NCI-H1694 (cell line): ENCODE results near the gene PMEPA1.

ENCODE experiments used
- DNase-seq: peaks from one replicate; lab custom pipeline; 2025; lab: John Stamatoyannopoulos, UW

PMEPA1 gene

DNA sequence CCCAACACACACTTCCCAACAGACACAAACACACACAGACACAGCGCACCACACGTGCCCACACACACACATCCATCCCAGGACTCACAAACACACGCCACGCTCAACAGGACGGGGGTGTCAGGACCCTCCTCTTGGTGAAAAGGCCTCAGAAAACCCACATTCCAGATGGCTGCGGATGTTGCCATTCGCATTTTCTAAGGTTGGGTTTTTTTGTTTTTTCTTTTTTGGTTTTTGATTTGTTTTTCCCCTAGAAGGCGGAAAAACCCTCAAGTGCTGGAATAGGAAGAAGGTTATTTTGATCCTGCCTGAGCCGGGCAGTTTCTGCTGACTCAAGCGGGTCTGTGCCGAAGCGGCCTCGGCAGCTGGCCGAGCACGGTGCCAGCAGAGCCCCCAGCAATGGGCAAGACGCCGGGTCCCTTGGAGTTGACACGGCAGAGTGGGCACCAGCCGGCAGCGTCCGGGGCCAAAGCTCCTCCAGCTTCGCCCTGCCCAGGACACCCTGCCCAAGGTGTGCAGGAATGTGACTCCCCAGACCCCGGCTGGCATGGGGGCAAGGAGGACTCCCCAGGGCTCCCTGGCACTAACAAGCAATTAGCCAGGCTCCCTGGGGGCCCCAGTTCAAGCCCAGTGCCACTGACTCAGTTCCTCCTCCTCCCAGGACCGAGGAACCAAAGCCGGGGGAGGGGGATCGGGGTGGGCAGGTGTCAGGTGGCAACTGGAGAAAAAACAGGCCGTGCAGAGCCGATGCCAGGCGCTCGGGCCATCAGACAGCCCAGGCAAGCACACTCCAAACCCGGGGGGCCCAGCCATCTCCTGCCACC is 48.7 kb downstream of the PMEPA1 start:
- DNase-seq = no peak

DNA sequence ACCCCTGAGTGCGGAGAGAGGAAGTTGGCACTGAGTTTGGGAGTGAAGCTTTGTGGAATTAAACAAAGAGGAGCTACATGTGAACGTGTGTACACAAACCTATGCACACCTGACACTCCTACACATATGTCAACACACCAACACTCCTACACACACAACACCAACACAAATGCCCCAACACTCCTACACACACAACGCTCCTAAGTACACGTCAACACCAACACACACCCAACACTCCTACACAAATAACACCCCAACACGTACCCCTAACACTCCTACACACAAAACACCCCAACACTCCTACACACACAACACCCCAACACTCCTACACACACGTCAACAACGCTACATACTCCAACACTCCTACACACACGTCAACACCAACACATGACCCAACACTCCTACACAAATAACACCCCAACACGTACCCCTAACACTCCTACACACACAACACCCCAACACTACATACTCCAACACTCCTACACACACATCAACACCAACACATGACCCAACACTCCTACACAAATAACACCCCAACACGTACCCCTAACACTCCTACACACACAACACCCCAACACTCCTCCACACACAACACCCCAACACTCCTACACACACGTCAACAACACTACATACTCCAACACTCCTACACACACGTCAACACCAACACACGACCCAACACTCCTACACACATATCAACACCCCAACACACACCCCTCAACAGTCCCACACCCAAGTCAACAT is 49.5 kb downstream of the PMEPA1 start:
- DNase-seq = no peak

DNA sequence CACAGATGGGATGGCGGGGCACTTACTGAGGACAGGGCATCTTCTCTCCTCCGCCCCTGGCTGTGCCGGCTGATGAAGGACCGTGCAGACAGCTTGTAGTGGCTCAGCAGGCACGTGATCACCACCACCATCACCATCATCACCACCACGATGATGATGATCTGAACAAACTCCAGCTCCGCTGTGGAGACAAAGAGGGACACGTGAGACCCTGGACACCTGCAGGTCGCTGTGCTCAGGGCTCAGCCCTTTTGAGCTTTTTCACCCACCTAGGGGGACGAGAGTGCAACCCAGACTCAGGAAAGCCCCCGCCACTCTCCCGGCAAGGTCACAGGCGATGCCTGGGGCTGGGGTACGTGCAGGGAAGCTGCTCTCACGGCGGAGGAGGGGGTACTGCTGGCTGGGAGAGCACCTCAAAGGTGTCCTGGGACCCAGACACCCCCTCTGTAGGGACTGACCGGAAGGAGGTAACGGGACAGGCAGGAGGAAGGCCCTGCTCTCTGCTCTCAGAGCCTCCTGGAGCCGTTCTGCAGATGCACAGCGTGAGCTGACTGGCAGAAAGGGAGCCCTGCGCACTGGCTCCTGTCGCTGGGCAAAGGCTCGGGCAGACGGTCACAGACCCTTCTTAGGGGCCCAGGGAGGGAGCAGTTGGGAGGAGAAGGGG is 50.2 kb downstream of the PMEPA1 start:
- DNase-seq = no peak

DNA sequence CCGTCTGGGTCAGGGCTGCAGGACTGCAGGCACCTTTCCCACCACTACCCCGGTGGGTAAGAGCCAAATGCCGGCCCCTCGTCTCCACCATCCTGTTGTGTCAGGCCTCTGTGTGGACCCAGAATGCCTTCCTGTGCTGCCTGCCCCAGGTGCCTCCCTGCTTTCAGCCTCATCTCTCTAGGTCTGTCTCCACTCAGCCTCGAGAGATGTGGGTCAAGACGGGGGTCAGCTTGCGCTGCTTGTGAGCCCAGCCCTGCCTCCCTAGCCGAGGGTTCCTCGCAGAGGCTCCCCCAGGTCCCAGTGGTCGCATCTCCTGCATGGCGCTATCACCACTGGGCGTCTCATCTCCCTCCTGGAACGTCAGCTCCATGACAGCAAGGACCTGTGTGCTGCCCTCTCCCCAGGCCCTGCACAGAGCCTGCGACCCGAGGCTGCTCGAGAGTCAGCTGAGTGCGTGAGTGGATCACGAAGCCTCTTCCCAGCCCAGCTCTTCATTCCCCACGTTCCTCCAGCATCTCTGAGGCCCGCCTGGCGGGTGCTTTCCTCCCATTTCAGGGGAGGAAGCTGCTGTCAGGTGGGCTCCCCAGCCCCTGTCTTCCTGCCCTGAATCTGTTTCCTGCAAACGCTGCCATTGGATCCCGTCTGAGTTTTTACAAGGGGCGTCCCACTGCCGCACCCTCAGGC is 50.8 kb downstream of the PMEPA1 start:
- DNase-seq = no peak

DNA sequence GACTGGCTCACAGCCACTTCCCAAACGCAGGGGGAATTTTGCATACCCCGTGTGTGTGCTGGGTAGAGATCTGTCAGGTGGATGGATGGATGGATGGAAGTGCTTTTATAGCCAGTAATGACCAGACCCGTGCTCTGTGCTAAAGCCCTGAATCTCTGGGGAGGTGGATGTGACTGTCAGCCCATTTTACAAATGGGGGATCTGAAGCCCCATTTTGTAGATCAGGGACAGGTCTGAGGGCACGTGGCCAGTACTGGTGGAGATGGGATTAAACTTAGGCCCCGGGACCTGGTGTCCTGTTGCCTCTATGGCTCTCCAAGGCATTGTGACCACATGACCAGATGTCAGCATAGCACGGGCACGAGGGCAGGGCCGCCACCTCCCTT is 51.4 kb downstream of the PMEPA1 start:
- no peak for DNase-seq

DNA sequence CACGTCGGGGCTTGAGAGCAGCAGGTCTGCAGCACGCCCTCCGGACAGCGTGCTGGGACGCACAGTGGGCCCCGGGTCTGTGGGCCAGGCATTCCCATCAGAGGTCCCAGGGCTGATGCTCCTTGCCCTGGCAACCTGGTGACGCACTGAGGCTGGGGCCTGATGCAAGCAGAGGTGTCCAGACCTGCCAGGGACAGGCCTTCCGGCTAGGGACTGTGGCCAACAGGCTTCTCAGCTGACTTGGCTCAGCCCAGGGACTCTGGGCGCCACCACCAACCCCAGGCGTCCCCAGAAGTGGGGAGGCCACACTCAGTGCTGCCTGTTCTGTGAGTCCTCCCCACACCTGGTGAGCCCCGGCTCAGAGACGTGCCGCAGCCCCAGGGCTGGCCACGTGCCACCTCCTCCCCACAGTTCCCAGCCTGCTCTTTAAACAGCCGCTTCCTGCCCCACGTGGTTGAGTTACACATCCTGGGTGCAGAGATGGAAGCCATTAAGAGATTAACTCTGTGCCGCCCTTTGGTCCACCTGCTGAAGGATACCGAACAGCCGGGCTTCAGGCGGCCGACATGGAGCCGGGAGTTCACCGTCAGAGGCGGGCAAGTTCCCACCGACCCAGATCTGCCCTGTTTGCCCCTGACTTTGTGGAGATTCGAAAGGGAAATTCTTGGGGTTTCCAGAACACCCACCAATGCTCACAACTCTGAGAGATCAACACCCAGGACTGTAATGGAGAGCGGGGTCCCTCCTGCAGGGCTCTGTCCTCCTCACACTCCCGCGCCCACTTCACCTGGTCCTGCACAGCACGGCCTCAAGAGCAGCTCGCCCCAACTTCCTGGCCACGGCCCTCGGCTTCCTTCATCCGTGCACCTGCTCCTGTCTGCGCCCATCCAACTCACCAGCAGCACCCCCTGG is 52.0 kb downstream of the PMEPA1 start:
- DNase-seq = no peak

DNA sequence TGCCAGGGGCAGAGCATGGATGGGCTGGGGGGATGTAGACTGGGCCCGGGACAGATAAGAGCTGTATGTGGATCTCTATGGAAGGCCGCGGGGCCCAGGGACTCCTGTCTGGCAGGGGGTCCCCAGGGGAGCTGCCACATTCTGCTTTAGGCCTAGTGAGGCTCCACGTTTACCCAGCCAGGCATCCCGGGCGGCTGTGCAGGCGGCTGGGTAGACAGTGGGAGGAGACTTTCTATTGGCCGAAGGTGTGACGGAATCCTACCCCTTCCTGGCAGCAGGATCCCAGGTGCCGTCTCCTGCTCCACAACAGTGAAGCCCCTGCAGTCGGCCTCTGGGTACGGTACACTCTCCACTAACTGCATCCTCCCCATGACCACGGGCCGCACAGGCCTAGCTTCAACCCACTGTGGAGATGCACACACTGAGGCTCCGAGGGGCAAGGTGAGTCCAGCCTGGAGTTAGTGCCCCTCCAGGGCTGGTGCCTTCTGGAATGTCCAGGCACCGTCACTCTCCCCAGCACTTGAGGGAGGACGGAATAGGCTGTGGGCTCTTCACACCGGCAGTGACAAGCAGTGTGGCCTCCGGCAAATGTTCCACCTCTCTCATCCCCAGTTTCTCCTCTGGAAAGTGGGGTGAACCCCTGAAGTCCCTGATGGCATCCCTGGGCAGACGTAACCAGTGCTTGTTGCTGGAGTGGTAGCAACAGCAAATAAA is 52.8 kb downstream of the PMEPA1 start:
- no peak for DNase-seq

DNA sequence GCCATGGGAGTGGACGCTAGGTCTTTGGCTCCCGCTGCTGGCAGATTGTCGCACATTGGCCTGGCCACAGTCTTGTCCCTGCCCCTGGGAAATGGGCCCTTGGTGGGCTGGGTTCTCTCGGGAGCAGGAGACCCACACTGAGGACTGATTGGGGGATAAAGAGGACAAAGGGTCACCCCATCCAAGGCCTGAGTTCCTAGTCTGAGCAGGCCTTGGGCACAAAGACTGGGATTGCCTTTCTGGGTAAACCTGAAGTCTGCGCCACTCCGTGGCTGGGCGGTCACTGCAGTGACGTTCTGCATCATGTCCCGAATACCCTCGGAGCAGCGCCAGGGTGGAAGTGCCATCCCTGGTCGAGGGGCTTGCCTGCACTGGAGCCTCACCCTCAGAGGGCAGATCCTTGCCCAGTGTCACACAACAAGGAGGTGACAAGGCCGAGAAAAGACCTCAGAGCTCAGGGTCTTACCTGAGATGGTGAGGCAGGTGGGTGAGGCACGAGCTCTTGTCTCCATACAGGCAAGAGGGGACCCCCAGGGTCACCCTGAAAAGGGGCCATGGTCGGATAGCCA is 53.5 kb downstream of the PMEPA1 start:
- DNase-seq = no peak

DNA sequence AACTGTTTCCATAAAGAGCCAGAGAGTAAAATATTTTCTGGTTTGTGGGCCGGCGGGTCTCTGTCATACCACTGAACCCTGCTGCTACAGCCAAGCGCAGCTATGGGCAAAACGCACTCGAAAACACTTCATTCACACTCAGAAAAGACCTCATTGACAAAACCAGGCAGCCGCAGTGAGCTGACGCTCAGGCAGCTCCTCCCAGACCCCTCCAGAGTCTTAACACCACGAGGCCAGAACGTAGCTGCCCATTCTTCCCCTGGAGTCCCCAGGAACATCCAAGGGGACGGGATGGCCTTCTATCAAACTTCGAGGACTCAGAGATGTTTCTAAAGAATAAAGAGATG is 54.0 kb downstream of the PMEPA1 start:
- DNase-seq = no peak

DNA sequence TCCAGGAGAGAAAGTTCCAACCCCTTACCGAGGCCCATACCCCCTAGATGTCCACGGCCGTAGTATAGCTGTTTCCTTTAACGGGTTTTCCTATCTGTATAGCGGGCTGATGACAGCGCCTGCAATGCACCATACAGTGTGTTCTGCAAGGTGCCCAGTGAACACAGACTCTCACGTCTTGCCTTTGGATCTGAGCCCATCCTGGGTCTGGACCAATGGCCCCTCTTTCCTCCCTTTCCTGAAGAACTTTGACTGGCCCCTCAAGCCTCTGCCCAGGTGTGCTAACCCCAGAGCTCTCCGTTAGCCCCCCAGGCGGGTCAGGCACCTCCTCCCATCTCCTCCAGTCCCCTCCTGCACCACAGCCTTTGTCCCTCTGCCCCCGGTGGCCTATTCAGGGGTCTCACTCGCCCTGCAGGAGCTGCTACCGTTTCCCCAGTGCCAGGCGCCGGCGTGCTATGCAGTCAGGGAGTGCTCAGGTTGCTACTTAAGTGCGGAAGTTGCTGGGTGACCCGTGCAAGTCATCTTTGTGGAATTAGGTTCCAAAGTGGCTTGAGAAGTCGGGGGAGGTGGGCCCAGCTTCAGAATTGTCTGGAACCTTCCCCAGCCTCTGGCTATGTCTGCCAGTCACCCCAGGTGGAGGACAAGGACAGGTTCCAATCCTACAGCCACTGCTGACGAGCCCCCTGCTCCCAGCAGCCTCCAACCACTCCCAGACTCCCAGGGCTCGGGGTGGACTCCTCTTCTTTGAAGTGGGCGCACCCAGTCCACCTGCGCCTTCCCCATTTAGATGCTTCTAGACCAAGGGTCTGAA is 54.6 kb downstream of the PMEPA1 start:
- DNase-seq = no peak

DNA sequence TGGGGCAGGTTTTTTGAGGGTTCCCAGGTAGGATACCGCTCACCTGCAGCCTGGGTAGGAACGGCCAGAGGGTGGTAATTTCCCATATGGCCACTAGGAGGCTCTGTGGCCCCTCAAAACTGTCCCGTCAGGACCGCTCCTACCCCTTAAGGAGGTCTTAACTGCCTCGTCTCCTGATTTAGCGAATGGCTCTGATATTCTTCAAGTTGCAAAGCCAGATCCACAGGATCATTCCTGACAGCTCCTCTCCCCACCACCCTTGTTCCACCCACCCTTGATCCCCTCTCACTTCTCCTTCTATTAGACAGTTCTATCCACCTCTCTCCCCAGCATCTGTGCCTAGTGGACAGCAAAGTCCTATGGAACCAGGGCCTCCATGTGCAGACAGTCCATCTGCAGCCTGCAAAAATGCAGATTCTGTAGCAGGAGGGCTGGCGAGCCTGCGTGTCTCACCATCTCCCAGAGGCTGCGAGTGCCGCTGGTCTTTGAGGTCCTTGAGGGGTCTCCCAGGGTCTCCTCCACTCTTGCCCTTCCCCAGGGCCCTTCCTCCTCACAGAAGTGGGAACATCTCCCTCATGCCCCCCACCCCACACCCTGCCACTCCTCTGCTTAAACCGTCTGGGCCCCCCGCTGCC is 55.3 kb downstream of the PMEPA1 start:
- DNase-seq = peak; percentile 19

DNA sequence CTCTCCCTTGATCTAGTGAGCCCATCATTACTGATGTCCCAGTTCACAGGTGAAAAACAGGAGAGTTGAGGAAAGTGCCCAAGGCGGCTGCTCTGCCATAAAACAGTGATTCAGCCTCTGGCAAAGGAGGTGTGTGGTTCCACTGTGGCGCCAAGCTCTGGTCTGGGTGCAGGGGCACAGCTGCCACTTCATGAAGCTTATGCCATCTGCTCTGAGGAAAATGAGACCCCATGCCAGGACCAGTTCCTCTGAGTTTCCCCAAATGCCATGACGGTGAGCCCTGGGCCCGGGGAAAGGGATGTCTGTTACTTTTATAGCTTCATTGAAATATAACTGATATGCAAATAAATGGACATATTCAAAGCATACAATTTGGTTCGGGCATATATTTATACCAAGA is 55.9 kb downstream of the PMEPA1 start:
- peak; percentile 51 for DNase-seq

DNA sequence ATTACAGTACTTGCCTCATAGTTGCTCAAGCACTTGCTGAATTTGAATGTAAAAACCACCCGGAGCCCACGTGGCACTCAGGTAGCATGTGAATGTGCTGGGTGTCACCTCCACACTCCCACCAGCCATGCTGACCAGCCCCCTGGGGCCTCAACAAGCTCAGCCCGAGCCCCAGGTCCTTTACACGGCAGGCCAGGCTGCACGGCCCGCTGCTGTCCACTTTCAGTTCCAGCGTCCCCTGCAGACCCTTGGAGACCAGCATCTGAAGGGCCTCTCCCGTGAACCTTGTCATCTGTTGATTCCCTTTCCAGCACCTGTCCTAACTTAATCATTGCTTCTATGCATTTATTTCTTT is 56.3 kb downstream of the PMEPA1 start:
- DNase-seq = no peak

DNA sequence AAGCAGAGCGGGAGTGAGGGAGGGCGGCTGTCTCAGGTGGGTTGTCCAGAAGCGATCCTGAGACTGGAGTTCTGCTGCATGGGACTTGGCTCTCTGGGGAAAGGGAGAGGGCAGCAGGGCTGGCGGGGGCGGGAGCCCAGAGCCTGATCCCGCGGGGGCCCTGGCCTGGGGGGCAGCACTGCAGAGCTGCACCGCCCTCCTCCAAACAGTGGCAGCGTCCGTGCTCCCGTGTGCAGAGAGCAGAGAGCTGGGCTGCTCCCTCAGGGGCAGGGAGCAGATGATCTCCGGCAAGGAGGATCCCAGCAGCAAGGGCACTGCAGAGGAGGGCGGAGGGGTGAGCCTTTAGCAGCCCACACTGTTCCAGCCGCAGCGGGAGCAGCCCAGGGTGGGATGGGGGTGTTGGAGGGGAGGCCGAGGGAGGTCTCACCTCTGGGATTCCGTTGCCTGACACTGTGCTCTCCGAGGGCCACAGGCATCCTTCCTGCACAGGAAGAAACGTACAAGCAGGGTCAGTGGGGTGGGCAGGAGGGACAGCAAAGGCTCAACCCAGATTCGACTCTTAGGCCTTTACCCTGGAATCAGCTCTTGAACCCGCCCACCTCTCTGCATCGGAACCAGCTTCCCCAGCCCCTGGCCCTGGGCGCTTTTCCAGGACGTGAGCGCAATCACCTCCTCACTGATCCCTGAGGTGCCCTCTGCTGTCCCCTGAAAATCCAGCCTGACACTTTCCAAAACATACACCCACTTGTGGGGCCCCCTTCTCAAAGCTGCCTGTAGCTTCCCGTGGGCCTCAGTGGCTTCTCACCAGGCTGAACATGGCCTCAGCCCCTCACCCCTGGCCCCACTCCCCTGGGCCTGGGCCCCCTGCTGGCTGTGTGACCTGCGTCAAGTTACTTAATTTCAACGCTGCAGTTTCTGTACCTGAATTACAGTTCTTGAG is 56.9 kb downstream of the PMEPA1 start:
- DNase-seq = no peak

DNA sequence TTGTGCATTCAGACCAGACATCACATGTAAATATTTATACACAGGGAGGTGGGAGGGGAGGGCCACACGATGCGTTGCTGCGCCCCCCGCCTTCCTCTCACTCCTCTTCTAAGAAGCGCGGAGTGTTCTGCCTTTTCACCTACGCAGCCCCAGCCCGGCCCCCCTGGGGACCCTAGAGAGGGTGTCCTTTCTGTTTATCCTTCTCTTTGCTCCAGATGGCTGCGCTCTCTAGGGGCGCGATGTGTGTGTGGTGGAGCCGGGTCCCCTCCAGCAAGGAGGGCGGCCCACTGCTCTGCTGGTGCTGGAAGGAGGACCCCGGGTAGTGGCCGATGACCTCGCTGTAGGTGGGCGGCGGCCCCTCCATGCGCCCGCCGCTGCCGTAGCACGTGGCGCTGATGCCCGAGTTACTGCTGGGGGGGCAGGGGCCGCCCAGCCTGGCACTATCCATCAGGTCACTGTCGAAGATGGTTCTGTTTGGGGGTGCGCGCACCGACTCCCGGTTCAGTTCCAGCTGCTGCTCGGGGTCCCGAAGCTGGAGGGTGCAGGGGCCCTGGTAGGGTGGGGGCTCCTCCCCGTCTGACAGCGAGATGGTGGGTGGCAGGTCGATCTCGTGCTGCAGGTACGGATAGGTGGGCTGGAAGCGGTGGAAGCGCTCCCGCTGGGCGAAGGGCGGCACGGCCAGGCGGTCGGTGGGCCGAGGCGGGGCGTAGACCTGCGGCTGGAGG is 57.8 kb downstream of the PMEPA1 start:
- no peak for DNase-seq

DNA sequence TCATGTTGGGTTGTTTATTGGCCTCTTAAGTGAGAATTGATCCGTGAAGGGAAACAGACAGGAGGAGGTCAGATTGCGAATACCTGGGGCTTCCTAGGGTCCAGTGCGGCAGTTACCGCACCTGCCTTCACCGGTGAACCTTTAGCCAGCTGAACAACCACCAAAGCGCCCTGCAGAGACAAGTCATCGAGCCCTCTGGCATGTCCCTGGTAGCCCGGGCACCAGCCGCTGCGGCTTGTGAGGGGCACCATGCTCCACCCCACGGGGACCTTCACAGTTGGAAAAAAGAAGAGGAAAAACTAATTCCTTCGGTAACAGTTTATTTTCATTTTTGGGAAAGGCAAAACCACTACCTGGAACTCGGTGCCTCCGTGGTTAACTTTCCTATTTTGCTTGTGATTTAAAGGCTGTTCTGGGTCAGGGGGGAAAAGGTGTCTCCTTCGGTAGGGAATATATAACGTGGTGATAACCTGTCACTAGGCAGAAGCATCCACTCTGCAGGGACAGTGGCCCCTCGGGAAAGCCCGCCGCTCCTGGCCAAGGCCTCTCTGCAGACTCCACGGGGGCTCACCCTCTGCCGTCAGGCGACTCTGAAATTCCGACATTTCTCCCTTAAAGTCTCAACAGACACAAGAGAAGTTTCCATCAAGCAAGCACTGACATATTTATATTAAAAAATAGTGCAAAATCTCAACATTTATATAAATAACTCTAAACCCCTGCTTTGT is 58.9 kb downstream of the PMEPA1 start:
- no peak for DNase-seq

DNA sequence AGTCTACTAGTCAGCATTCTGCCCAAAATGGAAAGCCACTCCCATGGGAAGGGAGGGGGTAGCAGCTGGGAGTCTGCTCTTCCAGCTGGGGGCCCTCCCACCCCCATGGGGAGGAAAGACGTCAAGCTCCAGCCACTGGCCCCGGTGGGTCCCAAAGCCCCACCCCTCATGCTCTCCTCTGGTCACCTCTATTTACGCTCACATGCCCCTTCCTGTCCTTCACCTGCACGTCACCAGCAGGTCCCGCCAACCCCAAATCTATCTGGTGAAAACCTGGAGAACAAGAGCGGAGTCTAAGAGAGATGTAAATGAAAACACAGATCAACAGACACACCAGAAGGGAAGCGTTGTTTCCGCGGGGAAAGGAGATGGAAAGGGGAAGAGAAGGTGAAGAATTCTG is 59.5 kb downstream of the PMEPA1 start:
- DNase-seq = no peak
